Heart right ventricle (tissue), 16 donors: ENCODE measurements around the gene SPEN. TPM values are rescaled to one million over a fixed set of nuclear protein-coding genes. Genes with fewer than 3 reads are reported as not detected.

ENCODE experiments used
- ATAC-seq, 8 donors: fragments of 200-7000 bp; cut with Tn5 transposase; one replicate each; pipeline ENCODE4 v1.9.1; 2020; ENCODE audit warnings: mild to moderate bottlenecking in 8 of 8, moderate library complexity in 8 of 8, moderate number of reproducible peaks in 1 of 8
- DNase-seq, 2 donors: peaks; one replicate each; pipeline ENCODE4 v3.0.0-alpha.2; 2020
- H3K27ac ChIP-seq, 10 donors: fragments of 200-600 bp; sonication (generic) in 2 of 10; one replicate each; pipeline versions ENCODE4 v1.5.0 to v1.8.0; 2020 to 2022; ENCODE audit warnings: mild to moderate bottlenecking in 3 of 10
- H3K27me3 ChIP-seq, 7 donors: fragments of 200-600 bp; one replicate each; pipeline ENCODE4 v1.8.0; 2021 to 2022; ENCODE audit warnings: mild to moderate bottlenecking in 2 of 7
- H3K36me3 ChIP-seq, 9 donors: fragments of 200-600 bp; sonication (generic) in 1 of 9; one replicate each; pipeline versions ENCODE4 v1.5.0 to v1.8.0; 2020 to 2022; ENCODE audit warnings: mild to moderate bottlenecking in 2 of 9
- H3K4me1 ChIP-seq, 9 donors: fragments of 200-600 bp; sonication (generic) in 1 of 9; one replicate each; pipeline versions ENCODE4 v1.5.0 to v1.8.0; 2020 to 2022; ENCODE audit warnings: mild to moderate bottlenecking in 4 of 9
- H3K4me3 ChIP-seq, 10 donors: fragments of 200-600 bp; sonication (generic) in 2 of 10; one replicate each; pipeline versions ENCODE4 v1.5.0 to v1.8.0; 2020 to 2022; ENCODE audit warnings: mild to moderate bottlenecking in 7 of 10, moderate library complexity in 2 of 10
- H3K9me3 ChIP-seq, 11 donors: fragments of 200-600 bp in 10 of 11; sonication (generic) in 2 of 11; one replicate each; pipeline versions ENCODE4 v1.5.0 to v1.8.0; 2013 to 2022; ENCODE audit warnings: mild to moderate bottlenecking in 2 of 11, control low read depth in 1 of 11, moderate library complexity in 1 of 11
- WGBS, 2 donors: extraction: QIAGEN DNeasy Blood & Tissue Kit; methylation state at CpG; one replicate each; pipeline ENCODE4 v1.1.7; 2013; ENCODE audit warnings: inconsistent platforms in 1 of 2; 5-methylcytosine and 5-hydroxymethylcytosine counted together
- intact Hi-C, 10 donors: fragments of 100-400 bp; cut with DNase I; formaldehyde crosslinking; loops; one replicate each; pipeline versions ENCODE4 v1.11.1 to v1.14.2; 2022
- polyA plus RNA-seq, 2 donors: library from polyadenylated mRNA; stranded (reverse); fragments of 200-250 nt; gene quantifications; one replicate each; pipeline ENCODE4 v1.2.3, GENCODE V29; 2013
- total RNA-seq, 10 donors: library from RNA; stranded (reverse); fragmentation: NEBNext Ultra II Directional in 3 of 10; extraction: Animal tissue kit (Norgen Biotek cat#: 25700) in 3 of 10; gene quantifications; one replicate each; pipeline versions ENCODE4 v1.2.1 to v1.2.4, GENCODE V29; 2021 to 2023
- TF ChIP-seq, protein P1 (sequence below), 9 donors: fragments of 200-600 bp; sonication (generic) in 2 of 9; IDR thresholded peaks; one replicate each; pipeline versions ENCODE4 v1.5.0 to v1.8.0; 2021 to 2022; ENCODE audit warnings: antibody characterized with exemption in 9 of 9, mild to moderate bottlenecking in 5 of 9, moderate library complexity in 1 of 9
- donor health status: Arrhythmogenic right ventricular cardiomyopathy.
- donor health status: ischemic (EF 13 %, LVEDD 7.1; RV severe dilation, severe dysfunction).
- donor health status: healthy with polysubstance abuse.
- donor health status: DM: no; HTN: yes; CAD: no.
- donor health status: DM: no; HTN: no; CAD: no.
- donor health status: ischemic (EF 25% LVEDD 6.9; RV normal size, moderate dysfunction).
- donor health status: ischemic (EF 25% LVEDD 5.7; RV mildly dilated, moderate dysfunction).
- donor health status: healthy.
- donor health status: DM: yes; HTN: yes; CAD: no.
- donor health status: Ischemic cardiomyopathy.
- donor health status: ischemic (EF 35%, LVEDD 5.7; RV mildly dilated, moderate dysfunction).
- donor health status: nonischemic (EF 11% LVEDD 7.7; RV severe dilation, severe dysfunction).
- donor health status: DM: yes; HTN: yes; CAD: no.
- donor health status: PGD.
- donor health status: ischemic (EF 29% LVEDD 5.4; RV normal size, mild dysfunction).
- donor health status: nonischemic (EF 23%, LVEDD 6.1; RV moderate dilation, normal function).

The SPEN gene
- total and polyA plus RNA-seq, 12 donors: 11.2 to 34.4 (median 27.1) TPM

DNA sequence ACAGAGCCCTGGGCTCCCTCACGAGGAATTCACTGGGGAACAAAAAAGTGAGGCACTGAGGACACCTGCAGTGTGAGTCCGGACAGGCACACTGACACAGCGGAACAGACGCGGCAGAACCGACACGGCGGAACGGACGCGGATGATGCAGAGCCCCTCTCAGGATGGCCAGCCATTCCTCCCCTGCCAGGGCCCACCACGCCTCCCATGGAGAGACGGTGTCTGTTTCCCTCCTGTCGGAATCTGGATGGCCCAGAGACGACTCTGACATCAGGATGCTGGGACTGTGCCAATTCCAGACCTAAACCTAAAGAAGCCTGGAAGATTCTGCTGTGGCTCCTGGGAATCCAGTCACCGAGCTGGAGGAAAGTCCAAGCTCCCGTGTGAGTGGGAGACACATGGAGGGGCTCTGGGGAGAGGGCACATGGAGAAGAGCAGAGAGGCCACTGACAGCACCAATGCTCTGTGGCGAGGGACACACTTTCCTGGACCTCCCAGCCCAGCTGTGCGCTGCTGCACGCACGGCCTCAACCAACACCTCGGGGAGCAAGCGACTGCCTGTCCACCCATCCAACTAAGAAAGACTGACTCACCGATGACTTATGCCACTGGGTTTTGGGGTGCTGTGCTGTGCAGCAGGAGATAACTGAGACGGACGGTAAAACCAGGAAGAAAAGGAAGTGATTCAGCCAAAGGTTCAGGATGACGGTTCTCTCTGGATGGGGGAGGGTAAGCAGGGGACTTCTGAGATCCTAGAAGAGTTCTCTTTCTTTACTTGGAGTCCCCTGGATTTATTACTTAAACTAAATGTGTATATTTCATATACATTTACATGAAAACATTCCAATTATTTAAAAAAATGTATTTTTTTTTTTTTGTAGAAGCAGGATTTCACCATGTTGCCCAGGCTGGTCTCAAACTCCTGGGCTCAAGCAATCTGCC, 105.1 kb downstream of the SPEN start:
- DNase-seq (no peak), ATAC-seq (no peak)
- TF ChIP-seq, protein P1, sequence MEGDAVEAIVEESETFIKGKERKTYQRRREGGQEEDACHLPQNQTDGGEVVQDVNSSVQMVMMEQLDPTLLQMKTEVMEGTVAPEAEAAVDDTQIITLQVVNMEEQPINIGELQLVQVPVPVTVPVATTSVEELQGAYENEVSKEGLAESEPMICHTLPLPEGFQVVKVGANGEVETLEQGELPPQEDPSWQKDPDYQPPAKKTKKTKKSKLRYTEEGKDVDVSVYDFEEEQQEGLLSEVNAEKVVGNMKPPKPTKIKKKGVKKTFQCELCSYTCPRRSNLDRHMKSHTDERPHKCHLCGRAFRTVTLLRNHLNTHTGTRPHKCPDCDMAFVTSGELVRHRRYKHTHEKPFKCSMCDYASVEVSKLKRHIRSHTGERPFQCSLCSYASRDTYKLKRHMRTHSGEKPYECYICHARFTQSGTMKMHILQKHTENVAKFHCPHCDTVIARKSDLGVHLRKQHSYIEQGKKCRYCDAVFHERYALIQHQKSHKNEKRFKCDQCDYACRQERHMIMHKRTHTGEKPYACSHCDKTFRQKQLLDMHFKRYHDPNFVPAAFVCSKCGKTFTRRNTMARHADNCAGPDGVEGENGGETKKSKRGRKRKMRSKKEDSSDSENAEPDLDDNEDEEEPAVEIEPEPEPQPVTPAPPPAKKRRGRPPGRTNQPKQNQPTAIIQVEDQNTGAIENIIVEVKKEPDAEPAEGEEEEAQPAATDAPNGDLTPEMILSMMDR (IDR thresholded peaks at IDR 0.05): no peak
- Histone ChIP-seq H3K27me3 (no peaks in the 10 kb centered on the region), H3K27ac (peak overlapping the region in 3 of 10 donors; percentile 7 to 94 (median 38)), H3K36me3 (peaks cover 0 to 14% (median 5%) of the 10 kb centered on the region in 9 donors), H3K4me1 (peaks cover 43 to 92% (median 81%) of the 10 kb centered on the region in 9 donors), H3K9me3 (no peaks in the 10 kb centered on the region), H3K4me3 (no peak overlapping the region)
- intact Hi-C loops: no loop called here
- WGBS, 2 donors: 77 to 82% methylated on average over 27 of the region's 27 CpGs

DNA sequence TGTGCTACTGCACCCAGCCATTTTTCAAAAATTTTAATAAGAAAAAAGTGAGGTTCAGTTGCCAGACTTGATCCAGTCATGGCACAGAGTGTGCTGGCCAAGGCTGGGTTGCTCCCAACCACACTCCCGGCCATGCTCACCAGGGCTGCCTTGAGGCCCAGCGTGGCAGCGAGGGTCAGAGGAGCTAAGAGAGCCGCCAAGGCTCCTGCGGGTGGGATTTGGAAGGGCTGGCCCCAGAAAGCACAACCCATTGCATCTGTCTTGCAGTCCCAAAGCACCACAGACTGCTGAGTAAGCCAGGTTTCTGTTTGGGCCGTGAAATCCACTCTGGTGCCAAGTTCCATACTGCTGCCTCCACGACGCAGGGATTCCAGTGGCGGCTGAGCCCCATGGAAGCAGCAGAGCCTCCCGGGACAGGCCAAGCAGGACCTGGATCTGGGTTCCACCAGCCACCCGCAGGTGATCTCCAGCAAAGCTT, 105.8 kb downstream of the SPEN start:
- no peaks in the 10 kb centered on the region for H3K27me3 ChIP-seq
- intact Hi-C loops: no loop called here
- DNase-seq (no peak), ATAC-seq (no peak)
- no peak overlapping the region for H3K4me3 ChIP-seq
- peaks cover 0 to 9% (median 0%) of the 10 kb centered on the region in 9 donors for H3K36me3 ChIP-seq
- peak overlapping the region in 2 of 10 donors; percentile 34 to 94 for H3K27ac ChIP-seq
- no peaks in the 10 kb centered on the region for H3K9me3 ChIP-seq
- TF ChIP-seq, protein P1 (IDR thresholded peaks at IDR 0.05): no peak
- H3K4me1 ChIP-seq: peaks cover 43 to 93% (median 83%) of the 10 kb centered on the region in 9 donors
- 61 to 70% methylated on average over 11 of the region's 11 CpGs for WGBS, 2 donors

DNA sequence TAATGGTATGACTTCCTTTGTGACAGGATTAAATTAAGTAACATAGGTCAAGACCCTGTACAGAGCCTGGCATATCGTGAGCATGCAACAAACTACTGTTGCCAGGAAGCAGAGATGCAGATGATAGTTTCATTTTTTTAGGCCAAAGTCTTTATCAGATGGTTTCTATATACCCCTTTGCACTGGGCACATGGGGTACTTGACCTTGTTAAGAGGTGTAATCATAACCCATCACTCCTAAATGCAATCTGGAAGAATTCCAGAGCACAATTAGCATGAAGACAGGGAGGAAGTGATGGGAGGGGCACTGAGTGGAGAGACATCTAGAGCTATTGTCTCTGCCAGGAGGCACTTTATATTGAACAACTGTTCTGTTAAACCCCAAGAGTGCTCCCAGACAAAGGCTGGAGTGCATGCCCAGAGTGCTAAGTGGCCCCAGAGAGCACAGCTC, 106.3 kb downstream of the SPEN start:
- H3K4me1 ChIP-seq: peaks cover 39 to 93% (median 83%) of the 10 kb centered on the region in 9 donors
- no peak overlapping the region for H3K4me3 ChIP-seq
- TF ChIP-seq, protein P1 (IDR thresholded peaks at IDR 0.05): no peak
- H3K36me3 ChIP-seq: peaks cover 0 to 7% (median 0%) of the 10 kb centered on the region in 9 donors
- no peaks in the 10 kb centered on the region for H3K9me3 ChIP-seq
- ATAC-seq (peak in 1 of 8 donors; percentile 36), DNase-seq (no peak)
- 15 to 27% methylated on average over 1 of the region's 1 CpG for WGBS, 2 donors
- intact Hi-C loops: no loop called here
- H3K27me3 ChIP-seq: no peaks in the 10 kb centered on the region
- H3K27ac ChIP-seq: peak overlapping the region in 5 of 10 donors; percentile 15 to 94 (median 37)

DNA sequence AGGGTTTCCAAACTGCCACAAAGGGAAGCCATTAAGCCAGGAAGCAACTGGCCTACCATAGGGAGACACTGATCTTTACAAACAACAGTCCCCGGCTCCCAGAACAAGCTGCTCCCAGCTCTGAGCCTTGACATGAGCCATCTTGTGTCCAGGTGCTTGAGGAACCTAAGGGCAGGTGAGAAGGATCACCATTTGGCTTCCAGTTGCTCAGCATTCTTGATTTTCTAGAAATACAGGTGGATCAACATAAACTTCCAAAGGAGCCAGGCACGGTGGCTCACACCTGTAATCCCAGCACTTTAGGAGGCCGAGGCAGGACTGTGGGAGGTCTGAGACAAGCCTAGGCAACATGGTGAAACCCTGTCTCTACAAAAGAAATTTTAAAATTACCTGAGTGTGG, 106.8 kb downstream of the SPEN start:
- peaks cover 35 to 91% (median 82%) of the 10 kb centered on the region in 9 donors for H3K4me1 ChIP-seq
- DNase-seq (no peak), ATAC-seq (no peak)
- intact Hi-C loops: no loop called here
- H3K27me3 ChIP-seq: no peaks in the 10 kb centered on the region
- 92 to 94% methylated on average over 3 of the region's 3 CpGs for WGBS, 2 donors
- H3K27ac ChIP-seq: peak overlapping the region in 5 of 10 donors; percentile 15 to 94 (median 37)
- H3K9me3 ChIP-seq: no peaks in the 10 kb centered on the region
- TF ChIP-seq, protein P1 (IDR thresholded peaks at IDR 0.05): no peak
- no peak overlapping the region for H3K4me3 ChIP-seq
- peaks cover 0 to 7% (median 0%) of the 10 kb centered on the region in 9 donors for H3K36me3 ChIP-seq
